ENCODE measurements around the gene PARD3.
"Not testable (repeated sequence)": the region's sequence is repeated elsewhere in the genome, so short reads cannot be mapped to it uniquely, and the experiment has no call there.

Gene PARD3

GRCh38 chr10:34464000-34464399 lies 351.1 kb downstream of the PARD3 start:
- TF ChIP-seq ZNF274 (IDR thresholded peaks at IDR 0.05; ENCODE audit: low read depth, low read length) = no peak
- no peak overlapping the region for H3K4me3 ChIP-seq (ENCODE audit: low read length)

GRCh38 chr10:34462993-34463392 lies 352.1 kb downstream of the PARD3 start:
- no peak overlapping the region for H3K4me3 ChIP-seq (ENCODE audit: low read length)
- TF ChIP-seq ZNF274 (IDR thresholded peaks at IDR 0.05; ENCODE audit: low read depth, low read length) = no peak

- no peak for TF ChIP-seq ZNF274 (IDR thresholded peaks at IDR 0.05; ENCODE audit: low read depth, low read length)
- H3K4me3 ChIP-seq (ENCODE audit: low read length) = no peak overlapping the region
Observed at GRCh38 chr10:34462056-34462455, 353.0 kb downstream of the PARD3 start.

- no peak for TF ChIP-seq ZNF274 (IDR thresholded peaks at IDR 0.05; ENCODE audit: low read depth, low read length)
- no peak overlapping the region for H3K4me3 ChIP-seq (ENCODE audit: low read length)
Observed at GRCh38 chr10:34454590-34455261, 360.4 kb downstream of the PARD3 start.

- no peak for TF ChIP-seq ZNF274 (IDR thresholded peaks at IDR 0.05; ENCODE audit: low read depth, low read length)
Observed at GRCh38 chr10:34449836-34450235, 365.3 kb downstream of the PARD3 start.

GRCh38 chr10:34446049-34446448 lies 369.0 kb downstream of the PARD3 start:
- no peak for TF ChIP-seq ZNF274 (IDR thresholded peaks at IDR 0.05; ENCODE audit: low read depth, low read length)
- H3K4me3 ChIP-seq (ENCODE audit: low read length) = no peak overlapping the region

More at GRCh38 chr10:34449836-34450235, 365.3 kb downstream of the PARD3 start:
- H3K4me3 ChIP-seq (ENCODE audit: low read length) = no peak overlapping the region

- H3K4me3 ChIP-seq (ENCODE audit: low read length) = no peak overlapping the region
- TF ChIP-seq ZNF274 (IDR thresholded peaks at IDR 0.05; ENCODE audit: low read depth, low read length) = no peak
Observed at GRCh38 chr10:34444223-34445183, 370.6 kb downstream of the PARD3 start.

GRCh38 chr10:34439386-34439785 lies 375.7 kb downstream of the PARD3 start:
- not testable (repeated sequence) for H3K4me3 ChIP-seq (ENCODE audit: low read length)

GRCh38 chr10:34438741-34439140 lies 376.4 kb downstream of the PARD3 start:
- H3K4me3 ChIP-seq (ENCODE audit: low read length) = no peak overlapping the region
- TF ChIP-seq ZNF274 (IDR thresholded peaks at IDR 0.05; ENCODE audit: low read depth, low read length) = no peak

GRCh38 chr10:34437906-34438305 lies 377.2 kb downstream of the PARD3 start:
- H3K4me3 ChIP-seq (ENCODE audit: low read length) = no peak overlapping the region
- TF ChIP-seq ZNF274 (IDR thresholded peaks at IDR 0.05; ENCODE audit: low read depth, low read length) = no peak

GRCh38 chr10:34434119-34434594 lies 380.9 kb downstream of the PARD3 start:
- no peak overlapping the region for H3K4me3 ChIP-seq (ENCODE audit: low read length)
- TF ChIP-seq ZNF274 (IDR thresholded peaks at IDR 0.05; ENCODE audit: low read depth, low read length) = no peak

GRCh38 chr10:34433241-34434076 lies 381.6 kb downstream of the PARD3 start:
- H3K4me3 ChIP-seq (ENCODE audit: low read length) = no peak overlapping the region
- no peak for TF ChIP-seq ZNF274 (IDR thresholded peaks at IDR 0.05; ENCODE audit: low read depth, low read length)

- TF ChIP-seq ZNF274 (IDR thresholded peaks at IDR 0.05; ENCODE audit: low read depth, low read length) = no peak
- H3K4me3 ChIP-seq (ENCODE audit: low read length) = no peak overlapping the region
Observed at GRCh38 chr10:34432589-34432988, 382.5 kb downstream of the PARD3 start.

GRCh38 chr10:34430685-34431084 lies 384.4 kb downstream of the PARD3 start:
- H3K4me3 ChIP-seq (ENCODE audit: low read length) = no peak overlapping the region
- no peak for TF ChIP-seq ZNF274 (IDR thresholded peaks at IDR 0.05; ENCODE audit: low read depth, low read length)

Measured in GM08714 (cell line).